GM23338 (cell line): Measurements from ENCODE around the gene JTB. TPM values are rescaled to one million over a fixed set of nuclear protein-coding genes. Genes with fewer than 3 reads are reported as not detected.

ENCODE experiments used
- ATAC-seq: fragments of 200-7000 bp; cut with Tn5 transposase; 3 replicates; pipeline ENCODE4 v1.9.1; 2020
- DNase-seq: peaks from one replicate; pipeline ENCODE4 v3.0.0-alpha.2; 2015; ENCODE audit warnings: low spot score
- H2AFZ ChIP-seq: fragments of 200-600 bp; sonication (generic); 2 replicates; pipeline ENCODE4 v1.8.0; 2016; ENCODE audit warnings: antibody characterized with exemption, mild to moderate bottlenecking, moderate library complexity
- H3F3A ChIP-seq: fragments of 200-600 bp; sonication (generic); replicated peaks from 2 replicates; pipeline ENCODE4 v1.8.0; 2017; ENCODE audit warnings: antibody characterized with exemption, mixed run types, low read depth
- H3K27ac ChIP-seq: fragments of 200-600 bp; sonication (generic); 2 replicates; pipeline ENCODE4 v1.6.1; 2016; ENCODE audit warnings: low read depth
- H3K27me3 ChIP-seq: fragments of 200-600 bp; sonication (generic); 2 replicates; pipeline ENCODE4 v1.8.0; 2016; ENCODE audit warnings: mild to moderate bottlenecking, mixed run types, moderate library complexity; ENCODE audit not compliant: insufficient read depth
- H3K36me3 ChIP-seq: fragments of 200-600 bp; sonication (generic); 2 replicates; pipeline ENCODE4 v1.8.0; 2016; ENCODE audit warnings: mild to moderate bottlenecking; ENCODE audit not compliant: insufficient read depth
- H3K4me1 ChIP-seq: fragments of 200-600 bp; sonication (generic); 2 replicates; pipeline ENCODE4 v1.8.0; 2016; ENCODE audit warnings: mild to moderate bottlenecking, moderate library complexity; ENCODE audit not compliant: insufficient read depth
- H3K4me2 ChIP-seq: fragments of 200-600 bp; sonication (generic); 2 replicates; pipeline ENCODE4 v1.7.1; 2017; ENCODE audit warnings: mixed run types
- H3K4me3 ChIP-seq: fragments of 200-600 bp; sonication (generic); 2 replicates; pipeline ENCODE4 v1.6.1; 2016; ENCODE audit warnings: mixed run types
- H3K79me2 ChIP-seq: fragments of 200-600 bp; sonication (generic); replicated peaks from 2 replicates; pipeline ENCODE4 v1.8.0; 2017; ENCODE audit warnings: mild to moderate bottlenecking; ENCODE audit not compliant: insufficient read depth
- H3K9me2 ChIP-seq: fragments of 200-600 bp; sonication (generic); 2 replicates; pipeline ENCODE4 v1.8.0; 2017; ENCODE audit not compliant: insufficient read depth
- H4K20me1 ChIP-seq: fragments of 200-600 bp; sonication (generic); replicated peaks from 2 replicates; pipeline ENCODE4 v1.8.0; 2017; ENCODE audit warnings: mild to moderate bottlenecking; ENCODE audit not compliant: insufficient read depth
- H3K27ac Mint-ChIP-seq: 2 replicates; pipeline ENCODE4 v1.8.0; 2020; ENCODE audit warnings: inconsistent platforms, mild to moderate bottlenecking, moderate library complexity, mixed read lengths
- H3K27me3 Mint-ChIP-seq: 3 replicates; pipeline ENCODE4 v1.8.0; 2022; ENCODE audit warnings: low read depth, mild to moderate bottlenecking, moderate library complexity, mixed read lengths, inconsistent platforms; ENCODE audit not compliant: insufficient read depth, poor library complexity
- H3K36me3 Mint-ChIP-seq: 3 replicates; pipeline ENCODE4 v1.8.0; 2021; ENCODE audit warnings: low read depth, mild to moderate bottlenecking, inconsistent platforms, moderate library complexity, mixed read lengths
- H3K4me1 Mint-ChIP-seq: 3 replicates; pipeline ENCODE4 v1.8.0; 2020; ENCODE audit warnings: mild to moderate bottlenecking, inconsistent platforms, mixed read lengths
- H3K4me3 Mint-ChIP-seq: 3 replicates; pipeline ENCODE4 v1.8.0; 2021; ENCODE audit warnings: moderate library complexity, mild to moderate bottlenecking, inconsistent platforms, mixed read lengths
- H3K9me3 Mint-ChIP-seq: 3 replicates; pipeline ENCODE4 v1.8.0; 2020; ENCODE audit warnings: moderate library complexity, mild to moderate bottlenecking, inconsistent platforms, mixed read lengths
- CREB1 ChIP-seq: fragments of 250-450 bp; sonication (Bioruptor Pico); IDR thresholded peaks from 2 replicates; pipeline ENCODE4 v1.5.0; 2020; ENCODE audit warnings: low read depth, mild to moderate bottlenecking, moderate library complexity
- ETS1 ChIP-seq: IDR thresholded peaks from 2 replicates; pipeline ENCODE4 v1.6.1; 2016; ENCODE audit warnings: antibody characterized with exemption
- EZH2 ChIP-seq: fragments of 200-600 bp; sonication (generic); IDR thresholded peaks from one replicate; pipeline ENCODE4 v1.8.0; 2017; ENCODE audit warnings: antibody characterized with exemption, mild to moderate bottlenecking, low read depth; ENCODE audit not compliant: unreplicated experiment
- EZH2phosphoT487 ChIP-seq: fragments of 200-600 bp; sonication (generic); IDR thresholded peaks from one replicate; pipeline ENCODE4 v1.8.1; 2018; ENCODE audit warnings: antibody characterized with exemption; ENCODE audit not compliant: unreplicated experiment
- JUNB ChIP-seq: IDR thresholded peaks from one replicate; pipeline ENCODE4 v1.6.1; 2016; ENCODE audit warnings: antibody characterized with exemption; ENCODE audit not compliant: unreplicated experiment
- REST ChIP-seq: IDR thresholded peaks from one replicate; pipeline ENCODE4 v1.6.1; 2018; ENCODE audit warnings: antibody characterized with exemption; ENCODE audit not compliant: unreplicated experiment
- STAT1 ChIP-seq: IDR thresholded peaks from one replicate; pipeline ENCODE4 v1.6.1; 2016; ENCODE audit warnings: antibody characterized with exemption; ENCODE audit not compliant: unreplicated experiment
- ZNF114 ChIP-seq: fragments of 250-450 bp; sonication (Bioruptor Pico); IDR thresholded peaks from 2 replicates; pipeline ENCODE4 v1.5.0; 2020; ENCODE audit warnings: mild to moderate bottlenecking, moderate library complexity
- ZNF331 ChIP-seq: fragments of 250-450 bp; sonication (Bioruptor Pico); IDR thresholded peaks from 2 replicates; pipeline ENCODE4 v1.5.0; 2020; ENCODE audit warnings: low read depth, mild to moderate bottlenecking, moderate library complexity
- ZNF462 ChIP-seq: fragments of 250-450 bp; sonication (Bioruptor Pico); IDR thresholded peaks from 2 replicates; pipeline ENCODE4 v1.5.0; 2020; ENCODE audit warnings: mild to moderate bottlenecking, moderate library complexity
- polyA plus RNA-seq: library from polyadenylated mRNA; unstranded; fragments of >200 nt; fragmentation: Nextera tagmentation; extraction: Ambion mirVana; gene quantifications from 2 replicates; pipeline ENCODE4 v1.2.1, GENCODE V29; 2016
- total RNA-seq: library from RNA; depleted of rRNA; stranded (reverse); fragments of >200 nt; shearing (Covaris generic); gene quantifications from 2 replicates; pipeline ENCODE4 v1.2.3, GENCODE V29; 2014

Gene JTB
- total and polyA plus RNA-seq, 2 experiments from 2014 or later: 140 to 208 TPM

GRCh38 chr1:153945131-153945794 is 32.2 kb downstream of the JTB start:
- Mint-ChIP-seq H3K27ac (peak overlapping the region; percentile 73), H3K36me3 (peaks cover 44% of the 10 kb centered on the region), H3K9me3 (no peaks in the 10 kb centered on the region; the same call in 2 of the 3 replicates), H3K4me1 (peaks cover 18% of the 10 kb centered on the region), H3K27me3 (peaks cover 17% of the 10 kb centered on the region), H3K4me3 (peak overlapping the region; percentile 87)
- H3K27me3 ChIP-seq: no peaks in the 10 kb centered on the region
- DNase-seq (peak; percentile 37), ATAC-seq (peak; percentile 5)
- H3K4me1 ChIP-seq: peaks cover 10% of the 10 kb centered on the region; the same call in 1 of the 2 replicates
- TF ChIP-seq ETS1 (0 out of 2 replicates have a peak, but pooled peaks have one; percentile 10), EZH2phosphoT487 (no peak)
- peaks cover 10% of the 10 kb centered on the region; the same call in 1 of the 2 replicates for H3K36me3 ChIP-seq
- H2AFZ ChIP-seq: peak overlapping the region; percentile 72; the same call in 1 of the 2 replicates
- H3K4me3 ChIP-seq: peak overlapping the region; percentile 95
- H3K4me2 ChIP-seq: peak overlapping the region; percentile 99
- peaks cover 5% of the 10 kb centered on the region; the same call in 1 of the 2 replicates for H3F3A ChIP-seq
- 0 out of 2 replicates have a peak, but pooled peaks cover 5% of the 10 kb centered on the region for H4K20me1 ChIP-seq
- H3K27ac ChIP-seq: no peak overlapping the region
- H3K9me2 ChIP-seq: no peaks in the 10 kb centered on the region
- peaks cover 17% of the 10 kb centered on the region for H3K79me2 ChIP-seq

GRCh38 chr1:153944827-153945117 is 32.7 kb downstream of the JTB start:
- Histone ChIP-seq H3K4me1 (peaks cover 10% of the 10 kb centered on the region; the same call in 1 of the 2 replicates), H3K27me3 (no peaks in the 10 kb centered on the region), H3K36me3 (0 out of 2 replicates have a peak, but pooled peaks cover 7% of the 10 kb centered on the region), H3K9me2 (no peaks in the 10 kb centered on the region), H3K79me2 (peaks cover 16% of the 10 kb centered on the region), H3F3A (peaks cover 5% of the 10 kb centered on the region; the same call in 1 of the 2 replicates), H3K4me2 (peak overlapping the region; percentile 99), H3K4me3 (peak overlapping the region; percentile 95), H2AFZ (no peak overlapping the region), H4K20me1 (0 out of 2 replicates have a peak, but pooled peaks cover 3% of the 10 kb centered on the region), H3K27ac (no peak overlapping the region)
- H3K27ac Mint-ChIP-seq: no peak overlapping the region
- H3K4me3 Mint-ChIP-seq: peak overlapping the region; percentile 87
- no peak for DNase-seq
- peaks cover 18% of the 10 kb centered on the region for H3K4me1 Mint-ChIP-seq
- H3K36me3 Mint-ChIP-seq: peaks cover 44% of the 10 kb centered on the region
- H3K9me3 Mint-ChIP-seq: no peaks in the 10 kb centered on the region; the same call in 2 of the 3 replicates
- H3K27me3 Mint-ChIP-seq: peaks cover 17% of the 10 kb centered on the region
- no peak for ATAC-seq
- TF ChIP-seq STAT1 (no peak), CREB1 (CRISPR knock-in tag) (no peak), ZNF462 (no peak), ZNF114 (no peak), ZNF331 (CRISPR knock-in tag) (no peak), EZH2phosphoT487 (no peak), REST (no peak), JUNB (no peak), EZH2 (no peak)
